ENCODE data around the gene PEMT. TPM values are rescaled to one million over a fixed set of nuclear protein-coding genes. Genes with fewer than 3 reads are reported as not detected.

PEMT gene
- polyA plus RNA-seq, 2 of the 4 experiments (the other 2 are of a cell fraction), result 47.5 to 47.8 TPM

DNA sequence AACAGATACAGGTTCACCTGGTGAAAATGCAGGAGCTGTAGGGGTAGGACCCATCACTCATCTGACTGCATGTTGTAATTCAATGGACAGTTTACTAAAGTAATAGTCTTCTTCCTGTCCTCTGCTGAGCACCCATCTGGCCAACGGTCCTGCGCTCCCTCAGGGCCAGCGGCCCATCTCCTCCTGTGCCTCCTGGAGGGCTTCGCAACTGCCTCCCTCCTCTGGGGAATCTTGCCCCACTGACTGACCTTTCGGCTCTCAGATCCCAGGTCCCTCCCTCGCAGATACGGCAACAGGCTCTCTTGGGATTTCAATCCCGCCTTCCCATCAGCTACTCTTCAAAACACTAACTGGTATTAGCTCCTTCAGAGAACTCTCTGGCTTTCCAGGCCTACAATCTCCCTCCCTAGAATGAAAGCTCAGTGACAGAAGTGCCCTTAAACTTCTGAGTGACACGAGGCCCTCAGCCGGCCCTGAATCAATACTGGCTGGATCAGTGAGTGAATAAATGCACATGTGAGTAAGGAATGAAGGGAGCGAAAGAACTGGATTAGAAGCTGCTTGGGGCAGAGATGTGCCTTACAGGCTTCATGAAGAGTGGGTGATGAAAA is 1.3 kb downstream of the PEMT start:
- Histone ChIP-seq H3K4me2 (peak overlapping the region; percentile 98), H3K9me3 (no peaks in the 10 kb centered on the region), H3K4me3 (peak overlapping the region; percentile 86), H3K4me1 (peaks cover 16% of the 10 kb centered on the region), H3K27ac (peak overlapping the region; percentile 89 to 94)
- ChIA-PET POLR2A (interaction anchor here (0.9 to 3.1 kb wide), 3 partner anchors 30 to 145 kb away, joined by 3 to 22 read pairs (median 3); partner anchors contain the start of gene RASD1), CTCF (interaction anchor here (0.8 to 8.6 kb wide), 10 partner anchors 11 to 240 kb away, joined by 3 to 57 read pairs (median 8); partner anchors contain the start of gene RASD1)
- no peak for DNase-seq (ENCODE audit: low read depth in 1 of 2, low spot score in 1 of 2)
- FAIRE-seq, result no peak
- TF ChIP-seq POLR2A (IDR thresholded peaks at IDR 0.05; ENCODE audit: low read length), result no peak
- no peak for ATAC-seq
- 70% methylated on average over 11 of the region's 11 CpGs for WGBS (ENCODE audit: missing lambda C conversion rate)

DNA sequence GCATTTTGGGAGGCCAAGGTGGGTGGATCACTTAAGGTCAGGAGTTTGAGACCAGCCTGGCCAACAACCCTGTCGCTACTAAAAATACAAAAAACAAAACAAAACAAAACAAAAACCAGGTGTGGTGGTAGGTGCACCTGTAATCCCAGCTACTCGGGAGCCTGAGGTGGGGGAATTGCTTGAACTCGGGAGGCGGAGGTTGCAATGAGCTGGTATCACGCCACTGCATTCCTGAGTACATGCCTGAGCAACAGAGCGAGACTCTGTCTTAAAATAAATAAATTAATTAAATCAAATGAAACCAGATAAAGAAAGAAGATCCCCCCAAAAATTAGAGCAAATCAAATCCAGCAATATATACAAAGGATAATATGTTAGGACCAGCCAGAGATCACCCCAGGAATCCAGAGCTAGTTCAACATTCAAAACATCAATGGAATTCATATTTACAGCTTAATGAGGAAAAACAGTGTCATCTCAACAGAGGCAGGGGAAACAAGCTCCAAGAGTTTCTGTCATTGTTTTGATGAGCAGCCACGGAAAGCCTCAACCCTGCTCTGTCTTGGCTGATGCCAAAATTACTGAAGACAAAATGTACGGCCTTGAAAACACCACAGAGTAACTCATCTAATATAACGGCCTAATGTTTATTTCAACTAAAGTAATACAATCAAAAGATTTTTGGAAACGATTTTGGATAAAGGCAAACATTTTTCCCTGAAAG is 3.7 kb downstream of the PEMT start:
- ATAC-seq (no peak), FAIRE-seq (no peak), DNase-seq (ENCODE audit: low read depth in 1 of 2, low spot score in 1 of 2) (no peak)
- Histone ChIP-seq H3K27ac (no peak overlapping the region), H3K9me3 (no peaks in the 10 kb centered on the region), H3K4me2 (no peak overlapping the region), H3K4me3 (no peak overlapping the region), H3K4me1 (peaks cover 11% of the 10 kb centered on the region)
- TF ChIP-seq POLR2AphosphoS2 (conservative IDR thresholded peaks at IDR 0.05; ENCODE audit: low read length) (no peak), CBX8 (IDR thresholded peaks at IDR 0.05) (no peak)
- WGBS (ENCODE audit: missing lambda C conversion rate), result 81% methylated on average over 10 of the region's 10 CpGs
- ChIA-PET POLR2A (no interaction called here), CTCF (interaction anchor here (0.6 to 8.6 kb wide), 10 partner anchors 13 to 232 kb away, joined by 3 to 57 read pairs (median 4); no protein-coding TSS in a partner anchor)

DNA sequence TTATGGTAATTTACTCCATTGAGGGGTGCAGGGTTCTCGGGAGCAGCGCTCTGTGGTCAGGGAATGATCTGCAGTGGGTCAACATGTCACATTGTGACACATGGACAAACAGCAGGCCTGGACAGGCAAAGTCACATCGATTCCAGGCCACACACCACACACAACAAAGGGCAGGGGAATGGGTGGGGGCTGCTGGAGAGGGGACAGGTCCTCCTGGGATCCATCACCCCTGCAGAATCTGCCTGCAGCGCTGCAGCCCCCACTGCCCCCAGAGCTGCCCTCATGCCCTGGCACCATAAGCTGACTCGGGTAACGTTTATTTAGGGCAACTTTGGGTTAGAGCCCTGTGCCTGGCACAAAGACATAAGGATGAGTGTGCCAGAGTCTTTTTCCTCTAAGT is 9.1 kb downstream of the PEMT start:
- POLR2A ChIA-PET, result no interaction called here
- Histone ChIP-seq H3K4me2 (no peak overlapping the region), H3K4me3 (no peak overlapping the region), H3K4me1 (peaks cover 10% of the 10 kb centered on the region), H3K27ac (no peak overlapping the region), H3K9me3 (no peaks in the 10 kb centered on the region)
- TF ChIP-seq JUNB (IDR thresholded peaks at IDR 0.05) (no peak), FOSL2 (IDR thresholded peaks at IDR 0.05) (no peak), FOSL2 (CRISPR knock-in tag; IDR thresholded peaks at IDR 0.05) (no peak), HEYL (CRISPR knock-in tag; IDR thresholded peaks at IDR 0.05) (no peak), BCL3 (IDR thresholded peaks at IDR 0.05) (no peak), POLR2AphosphoS2 (conservative IDR thresholded peaks at IDR 0.05; ENCODE audit: low read length) (no peak), FOSB (CRISPR knock-in tag; IDR thresholded peaks at IDR 0.05) (no peak), ELK1 (IDR thresholded peaks at IDR 0.05; ENCODE audit: low read depth, low read length) (no peak), MYC (IDR thresholded peaks at IDR 0.05; ENCODE audit: borderline replicate concordance, low read length) (no peak), TFCP2L1 (CRISPR knock-in tag; IDR thresholded peaks at IDR 0.05) (no peak)
- TF ChIP-seq, protein P1, sequence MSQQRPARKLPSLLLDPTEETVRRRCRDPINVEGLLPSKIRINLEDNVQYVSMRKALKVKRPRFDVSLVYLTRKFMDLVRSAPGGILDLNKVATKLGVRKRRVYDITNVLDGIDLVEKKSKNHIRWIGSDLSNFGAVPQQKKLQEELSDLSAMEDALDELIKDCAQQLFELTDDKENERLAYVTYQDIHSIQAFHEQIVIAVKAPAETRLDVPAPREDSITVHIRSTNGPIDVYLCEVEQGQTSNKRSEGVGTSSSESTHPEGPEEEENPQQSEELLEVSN (IDR thresholded peaks at IDR 0.05; ENCODE audit: borderline replicate concordance, low read depth), result no peak
- TF ChIP-seq, protein P2, sequence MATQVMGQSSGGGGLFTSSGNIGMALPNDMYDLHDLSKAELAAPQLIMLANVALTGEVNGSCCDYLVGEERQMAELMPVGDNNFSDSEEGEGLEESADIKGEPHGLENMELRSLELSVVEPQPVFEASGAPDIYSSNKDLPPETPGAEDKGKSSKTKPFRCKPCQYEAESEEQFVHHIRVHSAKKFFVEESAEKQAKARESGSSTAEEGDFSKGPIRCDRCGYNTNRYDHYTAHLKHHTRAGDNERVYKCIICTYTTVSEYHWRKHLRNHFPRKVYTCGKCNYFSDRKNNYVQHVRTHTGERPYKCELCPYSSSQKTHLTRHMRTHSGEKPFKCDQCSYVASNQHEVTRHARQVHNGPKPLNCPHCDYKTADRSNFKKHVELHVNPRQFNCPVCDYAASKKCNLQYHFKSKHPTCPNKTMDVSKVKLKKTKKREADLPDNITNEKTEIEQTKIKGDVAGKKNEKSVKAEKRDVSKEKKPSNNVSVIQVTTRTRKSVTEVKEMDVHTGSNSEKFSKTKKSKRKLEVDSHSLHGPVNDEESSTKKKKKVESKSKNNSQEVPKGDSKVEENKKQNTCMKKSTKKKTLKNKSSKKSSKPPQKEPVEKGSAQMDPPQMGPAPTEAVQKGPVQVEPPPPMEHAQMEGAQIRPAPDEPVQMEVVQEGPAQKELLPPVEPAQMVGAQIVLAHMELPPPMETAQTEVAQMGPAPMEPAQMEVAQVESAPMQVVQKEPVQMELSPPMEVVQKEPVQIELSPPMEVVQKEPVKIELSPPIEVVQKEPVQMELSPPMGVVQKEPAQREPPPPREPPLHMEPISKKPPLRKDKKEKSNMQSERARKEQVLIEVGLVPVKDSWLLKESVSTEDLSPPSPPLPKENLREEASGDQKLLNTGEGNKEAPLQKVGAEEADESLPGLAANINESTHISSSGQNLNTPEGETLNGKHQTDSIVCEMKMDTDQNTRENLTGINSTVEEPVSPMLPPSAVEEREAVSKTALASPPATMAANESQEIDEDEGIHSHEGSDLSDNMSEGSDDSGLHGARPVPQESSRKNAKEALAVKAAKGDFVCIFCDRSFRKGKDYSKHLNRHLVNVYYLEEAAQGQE (IDR thresholded peaks at IDR 0.05), result no peak
- FAIRE-seq (no peak), ATAC-seq (no peak), DNase-seq (ENCODE audit: low read depth in 1 of 2, low spot score in 1 of 2) (no peak)
- CTCF ChIA-PET, result interaction anchor here (0.9 to 7.3 kb wide), 4 partner anchors 13 to 34 kb away, joined by 3 to 80 read pairs (median 4); no protein-coding TSS in a partner anchor
- 95% methylated on average over 6 of the region's 6 CpGs for WGBS (ENCODE audit: missing lambda C conversion rate)
